Stimulated activated CD4-positive, alpha-beta T cell treated with anti-CD3 and anti-CD28 coated beads, Interleukin-15, amount 100 ng/mL, for 1 hour (primary cell): ENCODE data around the gene HLA-DPB1.

ENCODE experiments used
- DNase-seq, 2 donors: peaks; one replicate each; pipeline ENCODE4 v3.0.0-alpha.2; 2020; ENCODE audit warnings: low read depth in 1 of 2, low spot score in 1 of 2

Gene HLA-DPB1

GRCh38 chr6:33070909-33071308 lies 4.9 kb upstream of the HLA-DPB1 start:
- DNase-seq: no peak

- no peak for DNase-seq
These were observed 4.2 kb upstream of the HLA-DPB1 start for GRCh38 chr6:33071569-33071968.

- DNase-seq: no peak
These were observed 3.2 kb upstream of the HLA-DPB1 start for GRCh38 chr6:33072508-33073100.

- no peak for DNase-seq
These were observed 2.3 kb upstream of the HLA-DPB1 start, which contains the start of gene HLA-DPA1 for GRCh38 chr6:33073431-33073871. Gene HLA-DPA1, minus strand, starts transcription at chr6:33073649.

GRCh38 chr6:33075208-33075567 lies 602 bp upstream of the HLA-DPB1 start:
- DNase-seq: no peak

- DNase-seq: no peak
These were observed 680 bp downstream of the HLA-DPB1 start for GRCh38 chr6:33076406-33076934.

GRCh38 chr6:33077908-33078307 lies 2.1 kb downstream of the HLA-DPB1 start:
- no peak for DNase-seq

- no peak for DNase-seq
These were observed 2.7 kb downstream of the HLA-DPB1 start for GRCh38 chr6:33078442-33078841.

- DNase-seq: no peak
These were observed 3.2 kb downstream of the HLA-DPB1 start for GRCh38 chr6:33078919-33079521.

- no peak for DNase-seq
These were observed 3.8 kb downstream of the HLA-DPB1 start for GRCh38 chr6:33079580-33079979.

GRCh38 chr6:33080127-33081089 lies 4.6 kb downstream of the HLA-DPB1 start:
- no peak for DNase-seq

GRCh38 chr6:33081098-33081824 lies 5.5 kb downstream of the HLA-DPB1 start:
- DNase-seq: no peak

GRCh38 chr6:33082702-33083101 lies 6.9 kb downstream of the HLA-DPB1 start:
- DNase-seq: no peak

- DNase-seq: no peak
These were observed 9.8 kb downstream of the HLA-DPB1 start for GRCh38 chr6:33085627-33086026.

GRCh38 chr6:33088258-33088930 lies 12.6 kb downstream of the HLA-DPB1 start:
- no peak for DNase-seq

GRCh38 chr6:33088931-33089620 lies 13.3 kb downstream of the HLA-DPB1 start:
- DNase-seq: no peak

- peak; percentile 31 to 37 for DNase-seq
These were observed 16.2 kb downstream of the HLA-DPB1 start for GRCh38 chr6:33091957-33092356.

GRCh38 chr6:33092385-33092784 lies 16.6 kb downstream of the HLA-DPB1 start:
- DNase-seq: no peak

- no peak for DNase-seq
These were observed 18.1 kb downstream of the HLA-DPB1 start for GRCh38 chr6:33093855-33094254.

- no peak for DNase-seq
These were observed 19.9 kb downstream of the HLA-DPB1 start for GRCh38 chr6:33095681-33096080.
